HTERT RPE-1 (cell line): ENCODE measurements around the gene CXCL12.

ENCODE experiments used
- in situ Hi-C: fragments of 300-500 bp; cut with MboI; formaldehyde crosslinking; loops from 4 replicates; pipeline ENCODE4 v1.14.3; 2020; ENCODE audit warnings: low sequenced_read_pairs

CXCL12 gene

DNA sequence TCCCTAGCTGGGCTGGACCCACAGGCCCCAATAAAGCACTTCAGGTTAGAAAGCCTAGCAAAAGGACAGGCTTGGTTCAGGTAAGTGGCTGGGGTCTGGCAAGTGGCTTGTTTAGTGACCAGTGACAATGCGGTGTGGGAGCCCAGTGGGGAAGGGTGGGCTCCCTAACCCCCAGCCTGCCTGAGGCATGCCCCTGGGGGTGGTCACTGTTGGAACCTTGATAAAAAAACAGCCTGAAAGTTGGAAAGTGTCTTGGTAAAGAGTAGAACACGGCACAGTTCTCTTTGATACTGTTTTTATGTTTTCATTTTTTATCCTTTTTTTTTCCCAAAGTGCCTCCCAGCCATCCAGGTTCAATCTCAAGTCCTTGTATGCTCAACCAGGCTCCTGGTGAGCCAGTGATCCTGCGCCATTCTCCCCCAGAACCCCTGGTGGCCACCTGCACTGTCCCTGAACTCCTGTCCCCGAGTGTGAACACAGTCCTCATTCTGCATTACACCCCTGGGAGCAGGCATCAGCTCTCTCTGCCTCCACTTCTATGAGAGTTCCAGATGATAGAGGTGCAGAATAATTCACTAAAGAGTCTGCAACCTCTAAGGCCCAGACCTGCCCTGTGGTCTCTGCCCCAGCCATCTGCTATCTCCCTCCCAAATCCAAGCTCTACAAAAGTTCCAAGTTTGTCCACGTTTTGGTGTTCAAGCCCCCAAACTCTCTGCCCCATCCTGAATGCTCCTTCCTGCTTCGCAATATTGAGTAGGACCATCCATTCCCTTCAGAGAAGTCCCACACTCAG lies 15.0 kb upstream of the CXCL12 start:
- in situ Hi-C loops: no loop called here

DNA sequence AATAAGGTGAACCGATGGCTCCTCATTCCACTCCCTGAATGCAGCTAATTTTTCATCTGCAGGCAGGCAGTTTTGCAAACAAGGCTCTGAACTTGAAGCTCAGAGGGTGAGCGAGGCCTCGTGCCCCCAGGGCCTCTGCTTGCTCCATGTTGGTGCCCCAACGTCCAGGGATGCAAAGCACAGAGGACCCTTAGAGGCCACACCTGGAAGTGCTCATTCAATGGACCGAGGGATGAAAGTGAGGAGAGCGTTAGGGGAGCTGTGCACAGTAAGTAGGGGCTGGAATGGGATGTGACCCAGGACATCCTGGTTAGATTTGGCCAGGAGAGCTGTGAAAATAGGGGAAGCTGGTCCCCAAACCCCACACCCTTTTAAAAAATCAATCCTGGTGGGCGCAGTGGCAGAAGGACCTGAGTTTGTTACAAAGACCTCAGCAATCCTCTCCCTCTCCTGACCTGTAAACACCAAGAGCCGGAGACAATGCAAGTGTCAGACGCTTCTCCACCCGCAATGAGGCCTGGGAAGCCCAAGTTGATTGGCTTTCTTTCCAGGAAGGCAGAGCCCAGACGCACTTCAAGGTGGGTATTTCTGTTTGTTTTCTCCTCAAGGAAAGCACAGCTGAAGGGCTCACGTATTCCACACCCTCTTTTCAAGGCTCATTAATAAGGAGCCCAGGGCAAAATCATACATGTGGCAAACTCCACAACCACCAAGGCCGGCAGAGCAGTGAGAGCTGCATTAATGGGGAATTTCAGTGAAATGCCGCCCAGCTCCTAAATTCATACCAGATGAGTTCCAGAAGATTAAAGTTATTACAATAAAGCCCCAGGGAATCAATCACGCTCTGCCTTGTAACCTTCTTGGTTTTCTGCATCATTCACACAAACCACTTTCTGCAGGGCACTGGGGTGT lies 14.1 kb upstream of the CXCL12 start:
- in situ Hi-C loops: no loop called here

DNA sequence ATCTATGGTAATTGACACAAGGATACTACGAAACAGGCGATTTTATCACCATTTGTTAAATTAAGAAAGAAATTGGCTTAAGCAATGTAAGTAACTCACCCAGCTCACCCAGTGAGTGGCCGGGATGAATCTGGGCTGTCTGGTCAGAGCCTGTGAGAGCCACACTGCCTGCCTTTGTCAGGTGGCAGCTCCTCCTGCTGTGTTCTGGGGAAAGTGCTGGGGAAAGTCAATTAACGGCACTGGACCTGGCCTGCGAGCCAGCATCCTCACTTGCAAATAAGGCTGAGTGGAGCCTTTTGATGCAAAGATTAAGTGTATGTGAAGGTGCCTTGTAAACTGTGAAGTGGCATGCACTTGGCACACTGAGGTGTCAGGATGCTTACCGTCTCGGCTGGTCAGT lies 13.4 kb upstream of the CXCL12 start:
- in situ Hi-C loops: no loop called here

DNA sequence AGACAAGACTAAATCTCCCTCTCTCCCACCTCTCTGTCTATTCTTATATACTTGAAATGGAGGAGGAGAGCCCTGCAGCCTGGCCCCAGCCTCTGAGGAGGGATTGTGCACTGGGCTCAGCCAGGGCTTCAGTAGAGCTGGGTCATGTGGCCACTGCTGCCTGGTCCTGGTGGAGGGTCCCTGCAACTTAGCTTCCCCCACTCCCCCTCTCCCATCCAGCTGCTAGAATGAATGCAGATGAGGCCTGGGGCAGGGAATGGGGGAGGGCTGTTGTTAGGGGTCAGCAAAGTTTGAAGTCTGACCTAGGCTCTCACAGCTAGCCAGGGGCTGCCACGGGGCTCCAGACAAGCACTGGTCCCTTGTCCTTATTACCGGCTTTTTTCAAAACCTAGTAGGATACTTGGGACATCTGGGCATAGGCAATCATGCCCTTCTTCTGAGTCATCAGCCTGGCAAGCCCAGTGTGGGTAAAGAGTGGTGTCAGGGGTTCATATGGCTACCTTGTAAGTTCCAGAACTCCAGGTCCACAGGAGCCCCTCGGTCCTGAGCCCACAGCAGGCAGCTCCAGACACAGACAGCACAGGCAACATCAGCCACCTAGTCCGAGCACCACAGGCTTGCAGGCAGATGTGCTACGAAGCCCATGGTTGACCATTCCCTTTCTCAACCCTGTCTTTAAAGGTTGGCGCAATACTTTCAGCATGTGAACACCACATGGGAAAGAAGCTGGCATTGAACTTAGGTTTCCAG lies 12.8 kb upstream of the CXCL12 start:
- in situ Hi-C loops: no loop called here

DNA sequence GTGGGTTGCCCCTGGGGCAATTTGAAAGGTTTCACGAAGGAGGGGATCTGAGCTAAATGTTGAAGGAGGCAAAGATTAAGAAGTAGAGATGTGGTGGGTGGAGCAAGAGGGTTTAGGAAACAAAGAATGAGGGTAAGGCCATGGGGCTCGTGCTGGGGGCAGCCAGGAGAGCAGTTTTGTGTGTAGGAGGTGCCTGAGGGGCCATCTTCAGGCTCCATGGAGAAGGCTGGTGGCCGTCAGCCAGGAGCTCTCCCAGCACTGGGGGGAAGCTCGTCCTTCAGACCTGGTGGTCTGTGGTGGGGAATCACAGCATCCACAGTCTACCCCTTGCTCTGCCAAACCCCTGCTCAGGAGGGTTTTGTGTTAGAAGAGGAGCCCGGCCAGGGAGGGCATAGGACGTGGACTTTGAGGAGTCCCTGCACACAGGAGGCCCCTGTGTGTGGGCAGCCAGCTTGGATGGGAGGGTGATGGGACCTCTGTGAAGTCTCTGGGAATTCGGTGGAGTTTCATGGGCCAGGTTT lies 11.8 kb upstream of the CXCL12 start:
- in situ Hi-C loops: no loop called here

DNA sequence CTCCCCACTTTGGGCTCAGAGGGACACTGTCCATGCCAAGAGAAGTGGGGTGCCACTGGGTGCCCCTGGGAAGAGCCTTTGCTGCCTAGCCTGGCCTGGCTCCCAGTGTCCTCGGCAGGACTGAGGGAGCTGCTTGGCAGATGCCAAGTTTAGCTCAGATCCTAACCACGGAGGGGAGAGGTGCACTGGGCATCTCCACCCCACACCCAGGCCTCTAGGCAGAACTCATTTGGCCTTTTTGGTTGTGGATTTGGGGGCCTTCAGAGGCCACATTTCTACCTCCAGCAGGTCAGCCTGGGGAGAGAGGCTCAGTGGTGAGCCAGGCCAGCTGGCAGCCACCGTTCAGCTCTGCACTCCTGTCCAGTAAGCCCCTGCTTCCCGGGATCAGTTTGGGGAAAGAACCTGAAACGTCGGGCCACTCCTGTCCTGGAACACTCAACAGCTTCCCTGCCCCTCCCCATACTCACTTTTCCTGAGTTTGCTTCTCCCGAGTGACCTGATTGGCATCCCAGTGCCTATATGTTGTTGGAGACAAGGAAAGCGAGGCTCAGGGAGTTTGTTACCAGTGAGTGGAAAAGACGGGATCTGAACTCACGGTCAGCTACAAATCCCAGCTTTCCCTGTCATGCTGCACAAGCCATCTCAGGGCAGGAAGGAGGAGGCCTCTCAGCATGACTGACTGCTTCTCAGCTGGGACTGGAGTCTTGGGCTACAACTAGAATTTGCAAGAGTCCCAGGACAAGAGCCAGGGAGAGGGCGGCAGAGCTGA lies 11.2 kb upstream of the CXCL12 start:
- in situ Hi-C loops: no loop called here

DNA sequence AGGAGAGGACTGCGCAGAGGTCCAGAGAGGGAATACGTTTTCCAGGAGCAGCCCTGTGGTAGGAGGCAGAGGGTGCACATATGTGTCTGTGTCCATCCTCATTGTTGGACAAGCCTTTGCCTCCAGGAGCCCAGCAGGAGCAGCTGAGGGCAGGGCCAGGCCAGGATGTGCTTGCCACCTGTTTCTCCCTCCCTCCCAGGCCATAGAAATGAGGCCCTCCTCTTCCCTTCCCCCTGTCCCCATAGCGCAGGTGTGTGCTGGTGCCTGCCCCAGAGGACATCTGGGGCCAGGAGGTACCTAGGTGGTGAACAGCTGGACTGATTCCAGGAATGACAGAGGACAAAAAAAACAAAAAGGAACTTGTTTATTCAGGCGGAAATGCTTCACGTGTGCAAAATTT lies 10.5 kb upstream of the CXCL12 start:
- in situ Hi-C loops: no loop called here

DNA sequence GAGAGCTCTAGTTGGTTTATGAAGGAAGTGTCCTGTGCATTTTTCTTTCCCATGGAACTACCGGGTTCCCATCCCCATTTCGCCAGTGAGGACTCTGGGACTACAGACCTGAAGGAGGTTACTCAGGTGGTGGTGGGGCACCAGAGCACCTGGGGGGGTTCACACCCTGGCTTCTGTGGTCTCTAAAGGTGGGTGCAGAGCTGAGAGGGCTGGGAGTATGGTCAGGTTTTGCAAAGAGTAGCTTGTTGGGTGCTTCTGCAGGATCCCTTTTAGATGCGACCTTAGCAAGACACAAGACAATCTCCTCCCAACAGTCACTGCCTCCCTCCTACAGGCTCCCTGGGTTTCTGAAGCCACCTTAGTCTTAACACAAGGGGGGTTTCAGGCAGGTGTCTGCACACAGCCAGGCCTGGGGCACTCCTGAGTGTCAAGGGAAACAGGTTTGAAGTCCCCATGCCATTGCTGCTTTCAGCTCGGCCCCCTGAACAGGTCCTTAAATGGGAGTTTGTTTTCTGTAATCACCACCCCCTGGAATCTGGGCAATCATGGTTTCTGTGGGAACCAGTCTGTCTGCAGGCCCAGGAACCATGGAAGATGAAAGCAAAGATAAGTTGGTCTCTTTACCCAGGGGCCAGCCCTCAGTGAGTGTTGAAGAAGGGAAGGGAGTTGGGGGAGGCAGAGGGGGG lies 9.9 kb upstream of the CXCL12 start:
- in situ Hi-C loops: no loop called here

DNA sequence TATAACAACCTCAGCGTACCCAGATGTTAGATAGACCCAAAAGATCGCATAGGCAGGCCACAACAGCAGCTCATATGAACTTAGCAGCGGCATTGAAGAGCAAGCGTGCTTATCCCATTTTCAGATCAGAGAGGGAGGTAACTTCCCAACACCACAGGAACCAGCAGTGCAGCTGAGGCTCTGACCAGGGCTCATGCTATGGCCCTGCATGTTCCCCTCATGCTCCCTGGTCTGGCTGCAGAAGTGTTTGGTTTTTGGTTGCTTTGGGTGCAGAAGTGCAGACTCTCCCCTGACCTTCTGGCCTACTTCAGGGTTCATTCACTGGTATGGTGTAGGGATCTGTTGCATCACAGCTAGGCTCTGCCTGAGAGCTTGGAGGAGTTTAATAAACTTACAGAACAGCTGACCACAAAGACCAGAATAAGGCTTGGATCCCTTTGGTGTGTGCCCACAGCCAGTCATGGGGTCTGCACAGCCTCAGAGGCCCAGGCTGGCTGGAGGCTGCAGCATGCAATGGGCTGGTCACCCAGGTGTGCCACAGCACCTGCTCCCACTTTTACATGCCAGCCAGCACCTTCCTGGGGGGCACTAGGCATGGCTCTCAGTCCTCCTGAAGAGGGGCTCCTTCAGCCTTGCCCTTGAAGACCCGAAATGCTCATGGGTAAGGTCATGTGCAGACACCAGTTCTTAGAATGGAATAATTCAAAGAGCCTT lies 9.1 kb upstream of the CXCL12 start:
- in situ Hi-C loops: no loop called here

DNA sequence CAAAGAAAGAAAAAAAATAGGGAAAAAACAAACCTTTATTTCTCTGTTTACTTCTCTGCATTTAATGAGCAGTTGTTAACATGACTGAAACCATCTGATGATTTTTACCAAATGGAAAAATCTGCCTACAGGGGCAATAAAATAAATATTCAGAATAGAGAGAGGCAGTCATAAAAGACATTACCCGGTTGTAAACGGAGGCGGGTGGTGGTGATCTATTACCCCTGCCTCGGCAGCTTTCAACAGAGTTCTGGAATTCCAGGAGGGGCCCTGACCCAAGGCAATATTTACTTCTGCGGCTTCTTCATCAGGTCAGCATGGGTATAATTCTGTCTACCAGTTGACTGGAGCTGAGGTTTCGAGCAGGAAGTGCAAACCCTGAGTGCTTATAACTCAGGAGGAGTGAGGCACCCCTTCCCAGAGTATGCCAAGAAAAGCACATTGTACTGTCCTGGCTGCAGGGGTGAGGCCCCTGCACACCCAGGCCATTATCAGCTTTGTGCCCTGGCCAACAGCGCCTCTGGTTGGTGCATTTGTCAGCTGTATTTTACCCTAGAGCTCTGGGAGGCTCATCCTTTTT lies 8.2 kb upstream of the CXCL12 start:
- in situ Hi-C loops: no loop called here

DNA sequence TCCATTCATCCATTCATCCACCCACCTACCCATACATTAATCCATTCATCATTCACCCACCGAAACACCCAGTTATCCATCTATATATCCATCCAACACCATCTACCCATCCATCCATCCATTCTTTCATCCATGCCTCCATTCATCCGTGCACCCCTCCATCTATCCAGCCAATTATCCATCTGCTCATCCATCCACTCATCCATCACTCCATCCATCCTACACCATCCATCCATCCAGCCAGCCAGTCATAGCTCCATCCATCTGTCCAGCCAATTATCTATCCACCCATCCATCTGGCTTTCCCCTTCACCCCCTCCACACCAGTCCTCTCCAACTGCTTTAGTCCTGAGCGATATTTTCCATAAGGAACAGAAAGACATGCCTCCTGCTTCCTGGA lies 7.5 kb upstream of the CXCL12 start:
- in situ Hi-C loops: no loop called here

DNA sequence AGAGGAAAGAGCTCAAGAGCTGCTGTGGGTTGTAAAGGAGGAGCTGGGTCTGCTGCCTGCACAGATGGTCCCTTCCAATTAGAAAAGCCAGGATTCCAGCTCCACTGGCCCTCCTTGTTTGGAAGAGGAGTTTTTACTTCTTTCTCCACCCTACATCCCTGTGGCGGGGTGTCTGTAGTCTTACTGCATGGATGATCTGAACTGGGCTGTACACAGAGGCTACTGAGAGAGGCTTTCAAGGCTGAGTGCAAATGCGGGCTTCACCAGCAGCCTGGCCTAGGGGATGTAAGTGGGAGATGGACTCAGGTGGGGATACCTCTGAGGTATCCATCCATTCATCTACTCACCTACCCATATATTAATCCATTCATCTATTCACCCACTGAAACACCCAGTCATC lies 7.1 kb upstream of the CXCL12 start:
- in situ Hi-C loops: no loop called here

DNA sequence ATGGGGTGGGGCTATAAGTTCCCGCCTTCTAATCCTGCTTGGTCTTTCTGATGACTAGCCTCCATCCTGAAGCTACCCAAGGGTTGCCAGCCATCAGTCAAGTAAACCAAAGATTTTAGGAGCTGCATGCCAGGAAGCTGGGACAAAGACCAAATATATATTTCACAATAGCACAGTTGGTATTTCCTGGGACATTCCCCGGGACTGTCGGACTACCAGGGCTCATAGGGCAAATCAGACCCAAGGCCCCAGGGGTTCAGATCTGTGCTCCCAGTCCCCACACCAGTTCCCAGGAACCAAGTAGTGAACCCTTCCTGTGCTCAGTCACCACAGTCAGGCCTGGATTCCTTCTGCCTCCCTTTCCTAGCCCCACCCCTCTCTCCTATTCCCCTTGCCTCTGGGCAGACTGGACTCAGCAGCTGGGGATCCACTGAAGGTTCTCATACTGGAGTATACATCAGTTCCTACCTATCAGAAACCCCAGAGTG lies 5.7 kb upstream of the CXCL12 start:
- in situ Hi-C loops: no loop called here

DNA sequence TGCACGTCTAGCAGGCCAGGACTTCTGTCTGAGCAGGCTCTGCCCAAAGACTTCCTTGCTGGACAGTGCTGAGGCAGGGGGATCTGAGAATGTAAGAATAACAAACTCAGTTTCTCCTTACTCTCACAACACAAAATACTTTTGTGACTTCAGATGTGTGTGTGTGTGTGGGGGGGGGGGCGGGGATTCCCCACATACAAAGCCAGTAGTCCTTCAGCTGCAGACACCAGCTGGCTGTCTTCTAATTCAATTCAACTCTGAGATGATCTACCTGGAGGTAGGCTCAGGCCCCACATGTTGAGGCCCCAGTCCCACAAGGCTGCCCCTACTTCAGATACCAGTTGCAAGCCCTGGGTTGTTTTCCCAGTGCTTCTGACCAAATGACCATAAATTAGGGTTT lies 4.7 kb upstream of the CXCL12 start:
- in situ Hi-C loops: no loop called here

DNA sequence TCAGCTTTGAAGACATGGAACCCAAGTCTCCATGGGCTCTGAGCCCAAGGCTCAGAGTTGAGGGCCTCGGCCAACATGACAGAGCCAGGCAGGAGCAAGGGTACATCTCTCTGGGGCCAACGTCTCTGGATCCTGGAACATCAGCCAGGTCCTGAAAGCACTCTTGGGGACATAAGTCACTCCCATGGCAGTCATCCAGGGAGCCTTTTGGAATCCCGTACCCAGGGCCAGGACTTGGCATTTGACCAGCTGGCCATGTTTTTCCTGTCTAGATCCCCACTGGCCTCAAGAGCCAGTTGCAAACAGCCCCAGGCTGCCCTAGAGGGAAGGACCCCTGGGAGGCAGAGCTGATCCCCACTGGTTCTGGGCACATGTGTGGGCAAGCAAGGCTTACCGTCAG lies 4.3 kb upstream of the CXCL12 start:
- in situ Hi-C loops: no loop called here

DNA sequence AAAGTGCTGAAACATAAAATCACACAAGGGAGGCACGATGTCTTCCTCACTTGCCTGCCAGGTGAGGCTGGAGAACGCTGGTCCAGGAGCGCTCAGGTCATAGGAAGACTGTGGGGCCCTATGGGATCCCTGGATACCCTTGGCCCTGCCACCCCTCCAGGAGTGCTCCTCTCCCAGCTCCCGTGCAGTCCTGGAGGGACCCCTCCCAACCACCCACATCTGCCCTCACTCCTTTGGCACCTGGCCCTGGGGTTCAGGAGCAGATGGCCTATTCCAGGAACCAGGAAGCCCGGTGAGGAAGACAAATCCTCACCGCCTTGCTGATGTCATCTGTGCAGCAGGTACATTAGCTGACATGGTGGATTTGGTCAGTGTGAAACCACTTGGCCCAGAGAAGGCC lies 3.7 kb upstream of the CXCL12 start:
- in situ Hi-C loops: no loop called here

DNA sequence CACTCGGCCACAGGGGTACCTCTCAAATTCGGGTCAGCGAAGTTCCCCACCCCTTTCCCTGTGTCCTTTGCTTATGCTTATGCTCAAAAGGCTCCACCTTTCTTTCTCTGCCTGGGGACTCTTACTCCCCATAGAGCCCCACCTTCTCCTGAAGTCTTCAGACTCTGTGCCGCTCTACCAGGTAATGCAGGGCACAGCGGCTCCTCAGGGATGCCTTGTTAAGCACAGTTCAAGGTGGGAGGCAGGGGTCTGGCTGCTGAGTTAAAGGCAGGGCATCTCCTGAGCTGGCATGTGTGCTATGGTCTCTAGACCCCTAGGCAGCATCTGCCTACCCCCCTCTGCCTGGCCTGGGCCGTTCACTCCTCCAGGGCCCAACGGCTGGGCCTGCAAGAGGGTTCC lies 3.0 kb upstream of the CXCL12 start:
- in situ Hi-C loops: no loop called here

DNA sequence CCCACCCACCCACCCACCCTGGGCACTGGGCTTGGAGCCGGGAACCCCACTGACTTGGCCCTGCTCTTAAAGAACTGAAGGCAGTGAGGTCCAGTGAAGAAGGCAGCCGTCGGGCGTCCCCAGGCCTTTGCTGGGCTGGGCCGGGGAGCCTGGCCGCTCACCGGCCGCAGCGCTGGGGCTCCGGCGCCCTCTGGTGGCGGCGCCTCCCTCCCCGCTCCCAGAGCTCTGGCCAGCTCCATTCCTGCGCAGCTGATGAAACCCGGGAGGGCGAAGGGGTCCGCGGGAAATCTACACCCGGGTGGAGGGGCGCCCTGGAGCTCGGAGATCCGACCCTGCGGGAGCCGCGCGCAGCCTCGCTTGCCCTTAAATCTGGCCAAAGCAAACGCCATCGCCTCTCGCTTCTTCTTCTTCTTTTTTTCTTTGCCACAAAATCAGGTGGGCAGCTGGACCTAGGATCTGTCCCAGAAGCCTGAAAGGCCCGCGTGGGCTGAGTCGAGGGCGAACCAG lies 1.7 kb upstream of the CXCL12 start:
- in situ Hi-C loops: no loop called here
